Fibroblast of mammary gland (primary cell): ENCODE measurements around the gene DPP4.

Experiments
- DNase-seq: peaks from one replicate; pipeline ENCODE4 v3.0.0-alpha.2; 2010; ENCODE audit warnings: low read depth
- H3K4me3 ChIP-seq: 2 replicates; pipeline ENCODE4 v1.5.1; 2011; ENCODE audit warnings: low read depth, mild to moderate bottlenecking, low read length, moderate library complexity; ENCODE audit not compliant: control insufficient read depth
- CTCF ChIP-seq: conservative IDR thresholded peaks from 2 replicates; pipeline ENCODE4 v1.5.1; 2011; ENCODE audit warnings: low read depth, low read length, inconsistent platforms; ENCODE audit not compliant: control insufficient read depth, insufficient read depth

The DPP4 gene

DNA sequence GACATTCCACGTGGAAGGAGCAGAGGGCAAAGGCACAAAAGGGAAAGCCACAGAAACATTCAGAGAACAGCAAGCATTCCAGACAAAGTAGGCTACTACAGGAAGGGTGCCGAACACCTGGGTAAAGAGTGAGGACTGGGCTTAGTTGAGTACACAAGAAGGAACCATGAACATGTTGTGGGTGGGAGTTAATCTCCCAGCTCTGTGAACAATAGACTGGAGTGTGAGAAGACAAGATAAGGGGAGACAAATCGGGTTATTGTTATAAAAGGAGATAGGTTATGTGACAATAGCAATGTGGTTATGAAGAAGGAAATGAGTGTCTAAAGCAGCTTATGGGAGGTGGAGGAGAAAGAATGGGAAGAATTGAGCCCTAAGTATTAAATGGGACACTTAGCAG lies 70.0 kb downstream of the DPP4 start:
- TF ChIP-seq CTCF = no peak
- DNase-seq = no peak
- no peak overlapping the region for H3K4me3 ChIP-seq

GRCh38 chr2:162002623-162003235 lies 71.3 kb downstream of the DPP4 start:
- no peak for DNase-seq
- TF ChIP-seq CTCF = no peak
- H3K4me3 ChIP-seq = no peak overlapping the region

GRCh38 chr2:162000431-162000830 lies 73.6 kb downstream of the DPP4 start:
- no peak for TF ChIP-seq CTCF
- no peak overlapping the region for H3K4me3 ChIP-seq
- DNase-seq = no peak

- no peak for DNase-seq
- no peak overlapping the region for H3K4me3 ChIP-seq
- no peak for TF ChIP-seq CTCF
Observed at GRCh38 chr2:161999321-161999720, 74.7 kb downstream of the DPP4 start.

GRCh38 chr2:161998857-161999256 lies 75.2 kb downstream of the DPP4 start:
- TF ChIP-seq CTCF = no peak
- no peak overlapping the region for H3K4me3 ChIP-seq
- DNase-seq = no peak

- DNase-seq = no peak
- TF ChIP-seq CTCF = no peak
- no peak overlapping the region for H3K4me3 ChIP-seq
Observed at GRCh38 chr2:161997916-161998471, 76.0 kb downstream of the DPP4 start.
